HG03469 (cell line): ENCODE data around the gene ACAT1.
"Not testable (repeated sequence)": the region's sequence is repeated elsewhere in the genome, so short reads cannot be mapped to it uniquely, and the experiment has no call there.

Experiments
- ATAC-seq: cut with Tn5 transposase; IDR thresholded peaks from one replicate; pipeline ENCODE4 v1.9.1; 2021; ENCODE audit warnings: mild to moderate bottlenecking, moderate library complexity, moderate number of reproducible peaks; ENCODE audit not compliant: unreplicated experiment

Gene ACAT1

DNA sequence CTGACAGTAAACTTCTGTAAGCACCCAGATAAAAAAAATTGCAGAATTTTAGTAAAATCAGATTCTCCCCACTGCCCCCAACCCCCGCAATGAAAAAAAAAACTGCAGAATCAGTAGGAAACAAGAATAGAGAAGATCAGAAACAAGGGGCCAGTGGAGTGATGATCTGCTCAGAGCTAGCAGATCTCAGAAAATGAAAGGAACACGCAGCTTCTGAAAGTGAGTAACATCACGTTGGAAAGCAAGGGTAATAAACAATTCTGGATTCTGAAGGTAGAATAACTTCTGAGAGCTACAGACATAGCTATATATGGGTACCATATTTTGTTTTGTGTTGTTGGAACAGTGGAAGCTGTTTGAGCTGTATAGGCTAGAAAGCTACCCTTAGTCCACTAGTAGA is 23.2 kb downstream of the ACAT1 start:
- ATAC-seq, result no peak

GRCh38 chr11:108147150-108147549 is 25.8 kb downstream of the ACAT1 start:
- no peak for ATAC-seq

GRCh38 chr11:108148556-108148955 is 27.2 kb downstream of the ACAT1 start:
- ATAC-seq, result no peak

DNA sequence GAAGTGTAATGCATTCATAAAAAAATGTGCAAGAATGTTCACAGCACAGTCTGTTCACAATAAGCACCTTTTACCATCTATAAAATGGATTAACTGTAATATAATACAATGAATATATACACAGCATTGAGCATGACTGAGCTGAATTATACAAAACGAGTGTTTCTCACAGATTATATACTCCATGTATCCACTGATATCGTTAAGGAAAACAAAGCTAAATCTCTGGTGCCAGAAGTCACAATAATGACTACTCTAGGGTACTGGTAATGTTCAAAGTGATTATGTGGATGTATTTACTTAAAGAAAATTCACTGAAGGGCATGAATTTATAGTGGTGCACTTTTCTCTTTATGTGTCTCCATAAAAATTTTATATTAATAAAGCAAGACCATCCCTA is 33.2 kb downstream of the ACAT1 start:
- no peak for ATAC-seq

DNA sequence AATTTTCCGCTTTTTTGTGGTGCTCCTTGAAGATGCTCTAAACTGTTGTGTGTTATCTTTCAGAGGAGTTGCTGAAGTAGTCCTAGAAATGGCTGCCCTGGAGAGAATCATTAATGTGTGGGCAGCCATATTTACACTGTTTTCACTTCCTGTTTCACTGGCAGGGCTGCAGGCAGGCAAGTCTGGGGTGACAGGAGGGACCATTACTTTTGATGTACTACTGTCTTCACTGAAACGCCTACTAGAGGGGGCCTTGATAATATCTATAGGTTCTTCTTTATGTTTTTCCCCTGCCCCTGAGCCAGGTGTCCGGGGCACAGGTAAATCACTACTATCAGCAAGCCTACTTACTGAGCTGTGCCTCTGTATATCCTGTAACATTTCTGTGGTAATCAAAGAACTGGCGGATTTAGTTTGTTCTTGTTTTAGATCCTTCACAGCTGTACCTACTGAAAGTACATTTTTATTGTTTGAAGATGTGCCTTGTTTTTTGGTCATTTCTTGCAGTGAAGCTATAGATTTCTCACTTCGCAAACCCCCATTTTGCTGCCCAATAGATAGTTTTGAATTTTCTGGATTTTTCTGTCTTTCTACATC is 39.7 kb downstream of the ACAT1 start:
- ATAC-seq, result peak; percentile 99

- ATAC-seq, result not testable (repeated sequence)
These were observed 41.5 kb downstream of the ACAT1 start for GRCh38 chr11:108162878-108163277.

GRCh38 chr11:108167624-108168023 is 46.3 kb downstream of the ACAT1 start:
- ATAC-seq, result no peak

DNA sequence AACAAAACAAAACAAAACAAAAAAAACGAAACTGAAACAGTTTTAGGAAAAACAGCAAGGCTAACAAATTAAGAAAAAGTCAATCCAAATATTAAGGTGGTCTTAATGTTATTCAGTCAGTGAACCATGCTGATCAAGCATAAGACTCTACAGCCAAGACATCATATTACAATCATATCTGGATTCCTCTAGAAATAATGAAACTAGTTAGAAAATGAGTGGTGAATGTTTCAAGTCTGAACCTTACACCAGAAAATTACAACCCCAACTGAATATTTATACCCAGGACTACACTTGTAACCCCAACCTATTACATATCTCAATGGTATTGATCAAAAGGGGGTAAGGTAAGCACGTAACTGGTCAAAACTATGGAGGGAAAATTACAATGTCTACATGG is 48.8 kb downstream of the ACAT1 start:
- no peak for ATAC-seq

GRCh38 chr11:108177570-108177969 is 56.2 kb downstream of the ACAT1 start:
- ATAC-seq, result no peak

- ATAC-seq, result no peak
These were observed 72.4 kb downstream of the ACAT1 start for GRCh38 chr11:108193725-108194124.

- ATAC-seq, result no peak
These were observed 75.5 kb downstream of the ACAT1 start for GRCh38 chr11:108196901-108197300.
